Measurements from ENCODE around the gene CACNA1E. TPM values are rescaled to one million over a fixed set of nuclear protein-coding genes. Genes with fewer than 3 reads are reported as not detected.

The CACNA1E gene
- total and polyA plus RNA-seq, 2 experiments from 2014 or later, result 0.32 to 1.1 TPM

GRCh38 chr1:181680871-181681270 lies 197.6 kb downstream of the CACNA1E start:
- Histone ChIP-seq H4K20me1 (replicated peaks; ENCODE audit: insufficient read depth) (no peaks in the 10 kb centered on the region), H3K4me1 (ENCODE audit: insufficient read depth) (no peaks in the 10 kb centered on the region)
- H3K9me3 Mint-ChIP-seq, result no peaks in the 10 kb centered on the region

More at GRCh38 chr1:181680871-181681270, 197.6 kb downstream of the CACNA1E start:
- no peaks in the 10 kb centered on the region for H3K4me1 Mint-ChIP-seq
- no peak for DNase-seq (ENCODE audit: low spot score)
- H3K36me3 ChIP-seq (ENCODE audit: insufficient read depth), result no peaks in the 10 kb centered on the region
- peaks cover 2% of the 10 kb centered on the region for H3K27me3 Mint-ChIP-seq (ENCODE audit: insufficient read depth, low read depth, poor library complexity)
- ATAC-seq, result no peak
- H3K27ac ChIP-seq (ENCODE audit: low read depth), result no peak overlapping the region
- H3K9me2 ChIP-seq (ENCODE audit: insufficient read depth), result no peaks in the 10 kb centered on the region
- H3K79me2 ChIP-seq (replicated peaks; ENCODE audit: insufficient read depth), result no peaks in the 10 kb centered on the region
- H3K27me3 ChIP-seq (ENCODE audit: insufficient read depth), result no peaks in the 10 kb centered on the region
- H3K4me2 ChIP-seq, result no peak overlapping the region
- no peaks in the 10 kb centered on the region for H3K36me3 Mint-ChIP-seq (ENCODE audit: low read depth)
- no peak overlapping the region for H3K4me3 ChIP-seq
- no peaks in the 10 kb centered on the region for H3F3A ChIP-seq (replicated peaks; ENCODE audit: low read depth)
- no peak for TF ChIP-seq EZH2phosphoT487 (IDR thresholded peaks at IDR 0.05; ENCODE audit: unreplicated experiment)
- TF ChIP-seq NANOG (IDR thresholded peaks at IDR 0.05; ENCODE audit: borderline replicate concordance), result no peak
- no peak for TF ChIP-seq ZNF331 (CRISPR knock-in tag; IDR thresholded peaks at IDR 0.05; ENCODE audit: low read depth)
- TF ChIP-seq ETS1 (IDR thresholded peaks at IDR 0.05), result no peak
- TF ChIP-seq ZNF462 (CRISPR knock-in tag; IDR thresholded peaks at IDR 0.05), result no peak
- no peak for TF ChIP-seq CTCF (conservative IDR thresholded peaks at IDR 0.05; ENCODE audit: low read depth in 2 of 2)
- no peak for TF ChIP-seq POLR2AphosphoS5 (IDR thresholded peaks at IDR 0.05; ENCODE audit: low read depth)
- no peak for TF ChIP-seq STAT1 (IDR thresholded peaks at IDR 0.05; ENCODE audit: unreplicated experiment)
- TF ChIP-seq ZNF114 (CRISPR knock-in tag; IDR thresholded peaks at IDR 0.05), result no peak
- TF ChIP-seq EZH2 (IDR thresholded peaks at IDR 0.05; ENCODE audit: low read depth, unreplicated experiment), result no peak
- no peak for TF ChIP-seq CREB1 (CRISPR knock-in tag; IDR thresholded peaks at IDR 0.05; ENCODE audit: low read depth)
- no peak for TF ChIP-seq JUNB (IDR thresholded peaks at IDR 0.05; ENCODE audit: unreplicated experiment)
- TF ChIP-seq, protein P1, sequence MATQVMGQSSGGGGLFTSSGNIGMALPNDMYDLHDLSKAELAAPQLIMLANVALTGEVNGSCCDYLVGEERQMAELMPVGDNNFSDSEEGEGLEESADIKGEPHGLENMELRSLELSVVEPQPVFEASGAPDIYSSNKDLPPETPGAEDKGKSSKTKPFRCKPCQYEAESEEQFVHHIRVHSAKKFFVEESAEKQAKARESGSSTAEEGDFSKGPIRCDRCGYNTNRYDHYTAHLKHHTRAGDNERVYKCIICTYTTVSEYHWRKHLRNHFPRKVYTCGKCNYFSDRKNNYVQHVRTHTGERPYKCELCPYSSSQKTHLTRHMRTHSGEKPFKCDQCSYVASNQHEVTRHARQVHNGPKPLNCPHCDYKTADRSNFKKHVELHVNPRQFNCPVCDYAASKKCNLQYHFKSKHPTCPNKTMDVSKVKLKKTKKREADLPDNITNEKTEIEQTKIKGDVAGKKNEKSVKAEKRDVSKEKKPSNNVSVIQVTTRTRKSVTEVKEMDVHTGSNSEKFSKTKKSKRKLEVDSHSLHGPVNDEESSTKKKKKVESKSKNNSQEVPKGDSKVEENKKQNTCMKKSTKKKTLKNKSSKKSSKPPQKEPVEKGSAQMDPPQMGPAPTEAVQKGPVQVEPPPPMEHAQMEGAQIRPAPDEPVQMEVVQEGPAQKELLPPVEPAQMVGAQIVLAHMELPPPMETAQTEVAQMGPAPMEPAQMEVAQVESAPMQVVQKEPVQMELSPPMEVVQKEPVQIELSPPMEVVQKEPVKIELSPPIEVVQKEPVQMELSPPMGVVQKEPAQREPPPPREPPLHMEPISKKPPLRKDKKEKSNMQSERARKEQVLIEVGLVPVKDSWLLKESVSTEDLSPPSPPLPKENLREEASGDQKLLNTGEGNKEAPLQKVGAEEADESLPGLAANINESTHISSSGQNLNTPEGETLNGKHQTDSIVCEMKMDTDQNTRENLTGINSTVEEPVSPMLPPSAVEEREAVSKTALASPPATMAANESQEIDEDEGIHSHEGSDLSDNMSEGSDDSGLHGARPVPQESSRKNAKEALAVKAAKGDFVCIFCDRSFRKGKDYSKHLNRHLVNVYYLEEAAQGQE (IDR thresholded peaks at IDR 0.05; ENCODE audit: unreplicated experiment), result no peak
- no peak overlapping the region for H3K27ac Mint-ChIP-seq
- H3K4me3 Mint-ChIP-seq, result no peak overlapping the region
- no peak overlapping the region for H2AFZ ChIP-seq
